GM12865 (cell line): Measurements from ENCODE around the gene MYADML2.
"Not testable (repeated sequence)": the region's sequence is repeated elsewhere in the genome, so short reads cannot be mapped to it uniquely, and the experiment has no call there.

Source experiments
- DNase-seq: peaks from one replicate; pipeline ENCODE4 v3.0.0; 2010; ENCODE audit warnings: low read depth
- H3K4me3 ChIP-seq: 2 replicates; pipeline ENCODE4 v1.5.1; 2011; ENCODE audit warnings: mild to moderate bottlenecking, low read depth, low read length, control low read depth
- CTCF ChIP-seq: IDR thresholded peaks from 2 replicates; pipeline ENCODE4 v1.5.1; 2011; ENCODE audit warnings: low read length, control low read depth, low read depth, inconsistent platforms; ENCODE audit not compliant: insufficient read depth; ENCODE audit errors: missing control alignments

MYADML2 gene

GRCh38 chr17:81983639-81984373 is 36.8 kb upstream of the MYADML2 start:
- no peak for TF ChIP-seq CTCF
- no peak for DNase-seq
- no peak overlapping the region for H3K4me3 ChIP-seq

DNA sequence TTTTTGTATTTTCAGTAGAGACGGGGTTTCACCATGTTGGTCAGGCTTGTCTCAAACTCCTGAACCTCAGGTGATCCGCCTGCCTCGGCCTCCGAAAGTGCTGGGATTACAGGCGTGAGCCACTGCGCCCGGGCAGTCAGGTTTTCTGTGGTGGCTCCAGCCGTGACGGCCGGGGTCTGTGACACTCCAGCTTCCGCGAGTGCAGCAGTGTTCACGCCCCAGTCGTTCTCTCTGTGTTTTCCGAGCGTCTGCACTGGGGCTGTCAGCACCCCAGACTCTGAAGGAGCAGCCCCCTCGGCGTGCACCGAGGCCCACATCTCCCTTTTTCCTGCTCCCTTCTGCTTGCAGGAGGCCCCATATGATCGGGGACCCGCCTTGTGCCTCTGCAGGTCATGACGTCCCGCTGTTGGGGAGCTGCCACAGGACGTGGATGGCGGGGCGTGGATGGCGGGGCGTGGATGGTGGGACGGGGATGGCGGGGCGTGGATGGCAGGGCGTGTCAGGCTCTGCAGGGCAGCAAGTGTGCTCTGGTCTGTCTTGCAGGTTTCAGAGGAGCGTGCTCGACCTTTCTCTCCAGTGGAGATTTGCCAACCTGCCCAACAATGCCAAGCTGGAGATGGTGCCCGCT is 36.1 kb upstream of the MYADML2 start:
- no peak for DNase-seq
- TF ChIP-seq CTCF = no peak
- H3K4me3 ChIP-seq = no peak overlapping the region

GRCh38 chr17:81981511-81981910 is 34.5 kb upstream of the MYADML2 start:
- not testable (repeated sequence) for DNase-seq, H3K4me3 ChIP-seq

GRCh38 chr17:81980707-81981343 is 33.8 kb upstream of the MYADML2 start:
- no peak for TF ChIP-seq CTCF

DNA sequence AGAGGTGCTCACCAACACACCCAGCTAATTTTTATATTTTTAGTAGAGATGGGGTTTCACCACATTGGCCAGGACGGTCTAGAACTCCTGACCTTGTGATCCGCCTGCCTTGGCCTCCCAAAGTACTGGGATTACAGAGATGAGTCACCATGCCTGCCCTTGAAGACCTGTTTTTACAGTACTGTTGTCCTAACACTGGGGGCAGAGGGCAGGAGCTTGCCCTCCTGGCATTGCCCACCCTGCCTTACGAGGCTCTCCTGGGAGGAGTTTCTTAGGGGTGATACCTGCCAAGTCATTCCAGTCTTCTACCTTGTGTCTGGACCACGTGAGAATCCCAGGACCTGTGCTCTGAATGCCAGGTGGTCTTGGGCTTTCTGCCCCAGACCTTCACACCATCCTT is 33.1 kb upstream of the MYADML2 start:
- TF ChIP-seq CTCF = no peak
- H3K4me3 ChIP-seq = no peak overlapping the region
- no peak for DNase-seq

More at GRCh38 chr17:81980707-81981343, 33.8 kb upstream of the MYADML2 start:
- no peak overlapping the region for H3K4me3 ChIP-seq
- DNase-seq = no peak

DNA sequence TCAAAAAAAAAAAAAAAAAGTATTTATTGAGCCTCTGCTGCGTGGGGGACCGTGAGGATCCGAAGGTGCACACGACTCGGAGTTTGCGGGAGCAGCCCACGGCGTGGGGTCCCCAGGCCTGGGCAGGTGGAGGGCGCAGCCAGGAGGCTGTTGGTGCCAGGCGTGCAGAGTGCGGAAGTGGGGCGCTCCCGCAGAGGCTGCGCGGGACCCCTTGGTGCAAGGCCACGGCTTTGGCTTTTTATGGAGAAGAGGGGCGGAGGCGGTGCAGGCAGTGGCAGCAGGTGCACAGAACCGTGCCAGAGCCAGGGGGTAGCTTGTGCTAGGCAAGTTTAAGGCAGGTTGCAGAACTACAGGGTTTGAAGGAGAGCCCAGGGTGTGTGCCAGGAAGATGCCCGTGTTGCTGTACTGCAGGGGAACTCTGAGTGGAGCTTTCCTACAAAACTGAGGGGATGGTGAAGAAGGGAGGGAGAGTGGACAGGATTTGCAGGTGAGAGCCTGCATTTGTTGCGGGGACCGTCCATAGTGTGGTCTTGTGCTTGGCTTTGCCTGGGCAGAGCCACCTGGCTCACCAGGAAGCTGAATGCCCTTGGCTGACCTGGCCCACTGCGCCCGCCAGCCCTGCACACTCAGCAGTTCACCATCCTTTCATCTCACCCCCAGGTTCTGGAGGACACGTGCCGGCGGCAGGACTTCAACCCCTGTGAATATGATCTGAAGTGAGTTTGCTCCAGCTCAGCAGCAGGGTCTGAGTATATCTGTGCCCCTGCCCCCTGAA is 31.7 kb upstream of the MYADML2 start:
- no peak for DNase-seq
- H3K4me3 ChIP-seq = peak overlapping the region; percentile 84
- no peak for TF ChIP-seq CTCF
